LoVo (cell line): ENCODE results near the gene MTAP.

Experiments
- DNase-seq: peaks from one replicate; pipeline ENCODE4 v3.0.0-alpha.2; 2016; ENCODE audit warnings: low spot score

Gene MTAP

DNA sequence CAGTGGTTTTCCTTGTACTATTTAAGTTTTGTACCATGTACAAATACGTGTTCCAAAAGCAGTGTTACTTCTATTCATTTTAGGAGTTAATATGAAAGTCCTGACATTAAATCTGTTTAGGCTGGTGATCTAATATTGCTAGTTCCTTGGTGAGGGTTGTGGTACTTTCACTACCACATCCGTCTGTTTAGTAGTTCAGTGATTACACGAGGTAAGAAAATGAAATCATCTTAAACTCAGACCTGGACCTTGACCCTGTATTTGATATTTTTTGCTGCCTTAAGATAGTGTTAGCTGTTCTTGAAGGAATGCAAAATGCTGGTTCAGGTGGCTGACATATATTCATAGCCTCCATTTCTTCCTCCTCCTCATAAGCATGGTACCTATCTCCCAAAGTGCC lies 50.3 kb downstream of the MTAP start:
- no peak for DNase-seq

DNA sequence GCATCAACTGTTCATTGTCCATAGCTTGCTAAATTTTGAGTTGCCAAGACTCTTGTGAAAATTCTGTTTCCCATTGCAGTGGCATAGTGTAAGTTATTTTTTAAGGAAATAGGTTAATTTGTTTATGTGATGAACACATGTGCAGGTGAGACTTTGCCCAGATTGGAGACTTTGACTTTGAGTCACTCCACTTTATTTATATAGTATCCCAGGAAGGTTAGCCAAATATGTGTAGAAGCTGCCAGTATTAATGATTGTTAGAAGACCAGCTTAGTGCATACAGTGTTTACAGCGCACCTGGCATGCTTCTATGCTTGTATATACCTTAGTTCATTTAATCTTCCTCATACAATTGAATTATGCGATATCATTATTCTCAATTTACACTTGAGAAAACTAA lies 51.0 kb downstream of the MTAP start:
- DNase-seq = peak; percentile 29

DNA sequence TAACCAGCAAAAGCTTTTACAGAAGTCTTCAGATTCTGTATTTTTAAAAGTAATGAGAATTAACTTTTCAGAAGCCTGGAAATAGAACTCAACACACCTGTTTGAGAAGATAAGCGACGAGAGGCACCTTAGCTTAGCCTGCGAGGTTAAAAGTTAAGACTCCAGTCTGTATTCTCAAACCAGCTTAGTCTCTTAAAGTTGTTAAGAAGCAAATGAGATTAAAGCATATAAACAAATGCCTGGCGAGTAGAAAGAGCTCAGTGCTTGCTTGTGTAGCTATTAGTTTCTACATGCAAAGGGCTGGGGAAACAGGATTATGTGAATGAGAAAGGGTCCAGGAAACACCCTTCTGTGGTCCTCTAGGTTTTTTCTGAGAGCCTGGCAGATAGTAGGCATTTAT lies 51.7 kb downstream of the MTAP start:
- no peak for DNase-seq

DNA sequence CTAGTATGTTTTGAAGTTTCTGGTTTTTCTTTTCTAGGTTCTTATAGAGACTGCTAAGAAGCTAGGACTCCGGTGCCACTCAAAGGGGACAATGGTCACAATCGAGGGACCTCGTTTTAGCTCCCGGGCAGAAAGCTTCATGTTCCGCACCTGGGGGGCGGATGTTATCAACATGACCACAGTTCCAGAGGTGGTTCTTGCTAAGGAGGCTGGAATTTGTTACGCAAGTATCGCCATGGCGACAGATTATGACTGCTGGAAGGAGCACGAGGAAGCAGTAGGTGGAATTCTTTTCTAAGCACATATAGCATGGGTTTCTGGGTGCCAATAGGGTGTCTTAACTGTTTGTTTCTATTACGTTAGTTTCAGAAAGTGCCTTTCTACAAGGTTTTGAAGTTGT lies 52.2 kb downstream of the MTAP start:
- peak; percentile 43 for DNase-seq

DNA sequence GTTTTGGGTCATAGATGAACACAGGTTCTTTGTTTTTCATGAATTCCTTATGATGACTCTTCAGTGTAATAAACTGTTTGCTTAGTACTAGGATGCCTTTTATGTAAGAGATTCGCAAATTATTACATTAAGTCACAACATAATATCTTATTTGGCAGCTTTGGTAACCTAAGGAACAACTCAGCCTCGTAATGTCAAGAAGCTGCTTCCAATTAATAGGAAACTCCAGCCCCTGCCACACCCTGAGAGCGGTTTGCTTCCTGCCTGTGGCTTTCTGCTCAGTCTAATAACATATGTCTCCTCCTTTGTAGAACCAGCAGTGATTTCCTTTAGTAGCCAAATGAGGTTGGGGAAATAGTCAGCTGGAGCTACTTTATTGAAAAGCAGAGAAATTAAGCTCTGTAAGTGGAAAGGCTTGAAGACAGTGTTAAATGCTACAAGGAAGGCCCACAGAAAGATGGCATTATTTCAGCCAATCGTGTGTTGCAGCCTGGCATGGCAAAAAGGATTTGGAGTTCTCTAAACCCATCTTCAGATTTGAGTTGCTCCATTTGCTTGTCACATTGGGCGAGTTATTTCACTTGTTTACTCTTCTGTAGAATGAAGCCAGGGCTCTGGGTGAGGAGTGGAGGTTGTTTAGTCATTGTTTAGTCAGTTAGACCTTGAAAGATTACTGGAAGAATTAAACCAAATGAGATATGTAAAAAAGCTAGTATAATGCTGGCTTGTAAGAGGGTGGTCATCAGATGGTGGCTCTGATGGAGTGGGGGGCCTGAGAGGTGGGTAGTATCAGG lies 54.1 kb downstream of the MTAP start:
- DNase-seq = no peak

DNA sequence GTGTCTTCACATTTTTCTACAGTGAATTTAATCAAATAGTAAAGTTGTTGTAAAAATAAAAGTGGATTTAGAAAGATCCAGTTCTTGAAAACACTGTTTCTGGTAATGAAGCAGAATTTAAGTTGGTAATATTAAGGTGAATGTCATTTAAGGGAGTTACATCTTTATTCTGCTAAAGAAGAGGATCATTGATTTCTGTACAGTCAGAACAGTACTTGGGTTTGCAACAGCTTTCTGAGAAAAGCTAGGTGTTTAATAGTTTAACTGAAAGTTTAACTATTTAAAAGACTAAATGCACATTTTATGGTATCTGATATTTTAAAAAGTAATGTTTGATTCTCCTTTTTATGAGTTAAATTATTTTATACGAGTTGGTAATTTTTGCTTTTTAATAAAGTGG lies 60.4 kb downstream of the MTAP start:
- no peak for DNase-seq

DNA sequence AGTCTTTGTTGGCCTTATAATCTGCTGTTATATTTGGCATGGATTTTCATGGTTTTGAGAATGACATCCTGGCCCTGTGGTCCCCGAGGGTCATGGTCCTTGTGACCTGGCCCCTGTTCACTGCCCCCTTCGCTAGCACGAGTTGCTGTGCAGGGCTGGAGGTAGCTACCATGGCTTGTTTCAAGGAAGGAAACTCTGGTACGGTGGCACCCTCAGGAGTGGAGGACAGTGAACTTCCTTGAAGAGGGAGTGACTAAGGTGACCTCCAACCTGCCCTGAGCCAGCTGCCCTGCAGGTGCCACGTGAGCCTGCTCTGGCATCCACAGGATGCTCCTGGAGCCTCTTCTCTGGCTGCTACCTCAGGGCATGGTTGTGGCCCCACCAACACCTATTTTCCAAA lies 62.1 kb downstream of the MTAP start:
- no peak for DNase-seq

DNA sequence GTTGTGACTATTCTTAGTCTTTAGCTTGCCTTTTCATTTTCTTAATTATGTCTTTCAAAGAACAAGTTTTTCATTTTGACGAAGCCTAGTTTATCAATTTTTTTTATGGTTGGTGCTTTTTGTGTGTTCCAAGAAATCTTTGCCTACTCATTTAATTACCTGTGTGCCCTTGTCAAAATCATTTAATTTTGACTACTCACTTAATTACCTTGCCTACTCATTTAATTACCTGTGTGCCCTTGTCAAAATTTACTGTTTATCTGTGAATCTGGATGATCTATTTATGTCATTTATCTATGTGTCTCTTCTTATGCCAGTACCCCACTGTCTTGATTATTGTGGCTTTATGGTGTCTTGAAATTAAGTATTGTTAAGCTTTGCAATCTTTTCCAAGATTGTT lies 63.9 kb downstream of the MTAP start:
- DNase-seq = no peak

DNA sequence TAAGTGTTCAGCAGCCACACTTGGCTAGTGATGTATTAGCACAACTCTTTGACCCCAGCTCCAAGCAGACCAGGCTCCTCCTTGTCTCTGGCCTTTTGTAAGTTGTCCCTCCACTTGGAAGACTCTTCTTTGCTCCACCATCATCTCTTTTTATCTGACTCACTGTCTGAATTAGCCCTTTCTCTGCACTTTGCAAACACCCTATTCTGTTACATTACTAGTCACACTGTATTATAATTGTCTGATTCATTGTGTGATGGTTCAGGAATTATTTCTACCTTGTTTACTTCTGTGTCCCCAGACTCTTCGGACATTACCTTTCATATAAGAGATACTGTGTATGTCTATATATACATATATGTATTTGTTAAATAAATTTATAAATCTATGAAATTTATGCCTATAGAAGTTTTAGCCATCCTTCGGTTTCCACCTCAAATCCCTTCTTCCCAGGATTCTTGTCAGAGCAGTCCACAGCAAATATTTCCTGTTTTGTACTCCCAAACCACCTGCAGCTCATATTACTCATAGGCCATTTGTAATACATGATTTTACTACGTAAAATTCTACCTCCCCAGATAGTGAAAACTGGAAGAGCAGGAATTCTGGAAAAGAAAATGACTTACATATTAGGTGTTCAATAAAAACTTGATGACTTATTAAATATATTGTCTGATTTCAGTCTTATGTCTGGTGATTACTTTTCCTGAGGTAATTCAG lies 69.0 kb downstream of the MTAP start:
- DNase-seq = no peak

DNA sequence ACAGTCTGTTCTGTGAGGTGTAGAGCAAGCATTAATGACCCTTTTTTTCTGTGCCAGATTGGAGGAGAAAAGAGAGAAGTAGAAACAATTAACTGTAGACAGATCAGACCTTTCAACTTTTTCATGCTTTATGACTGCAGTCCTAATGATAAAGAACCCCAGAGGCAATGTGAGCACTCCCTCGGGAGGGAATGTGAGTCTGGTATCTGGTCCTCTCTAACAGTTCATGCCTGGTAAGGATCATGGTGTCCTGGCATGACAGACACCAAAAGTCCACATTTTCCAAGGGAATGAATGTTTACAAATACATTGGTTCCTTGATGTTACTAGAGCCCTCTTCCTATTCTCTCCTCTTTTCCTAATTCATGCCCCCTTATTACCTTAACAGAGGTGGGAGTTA lies 70.3 kb downstream of the MTAP start:
- DNase-seq = no peak

DNA sequence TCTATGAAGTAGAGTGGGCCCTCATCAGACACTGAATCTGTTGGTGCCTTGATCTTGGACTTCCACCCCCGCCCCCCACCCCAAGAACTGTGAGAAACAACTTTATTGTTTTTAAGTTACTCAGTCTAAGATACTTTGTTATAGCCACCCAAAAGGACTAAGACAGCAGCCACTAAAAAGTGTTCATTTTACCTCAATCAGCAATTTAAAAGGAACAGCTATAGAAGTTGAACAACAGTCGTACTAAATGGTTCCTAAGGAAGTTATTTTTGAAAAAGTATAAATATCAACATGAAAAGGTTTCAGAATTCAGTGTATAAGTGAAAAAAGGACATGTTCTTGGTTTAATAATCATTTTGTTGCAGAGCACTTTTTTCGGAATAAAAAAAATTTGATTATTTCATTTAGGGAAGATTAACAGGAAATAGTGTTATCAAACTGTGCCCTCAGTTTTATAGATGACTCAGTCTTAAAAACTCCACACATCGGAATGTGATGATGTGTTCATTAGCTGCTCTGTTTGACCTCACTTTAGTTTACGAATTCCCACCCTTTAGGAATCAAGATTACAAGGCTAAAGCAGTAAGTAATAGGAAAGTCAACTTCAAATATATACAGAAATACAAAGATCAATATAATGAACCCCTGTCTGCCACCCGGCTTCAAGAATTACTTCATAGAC lies 71.2 kb downstream of the MTAP start:
- peak; percentile 27 for DNase-seq

DNA sequence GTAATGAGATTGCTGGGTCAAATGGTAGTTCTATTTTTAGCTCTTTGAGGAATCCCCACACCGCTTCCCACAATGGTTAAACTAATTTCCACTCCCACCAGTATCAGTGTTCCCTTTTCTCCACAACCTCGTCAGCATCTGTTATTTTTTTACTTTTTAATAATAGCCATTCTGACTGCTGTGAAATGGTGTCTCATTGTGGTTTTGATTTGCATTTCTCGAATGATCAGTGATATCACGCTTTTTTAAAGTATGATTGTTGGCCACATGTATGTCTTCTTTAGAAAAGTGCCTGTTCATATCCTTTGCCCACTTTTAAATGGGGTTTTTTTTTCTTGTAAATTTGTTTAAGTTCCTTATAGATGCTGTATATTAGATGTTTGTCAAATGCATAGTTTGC lies 73.5 kb downstream of the MTAP start:
- no peak for DNase-seq

DNA sequence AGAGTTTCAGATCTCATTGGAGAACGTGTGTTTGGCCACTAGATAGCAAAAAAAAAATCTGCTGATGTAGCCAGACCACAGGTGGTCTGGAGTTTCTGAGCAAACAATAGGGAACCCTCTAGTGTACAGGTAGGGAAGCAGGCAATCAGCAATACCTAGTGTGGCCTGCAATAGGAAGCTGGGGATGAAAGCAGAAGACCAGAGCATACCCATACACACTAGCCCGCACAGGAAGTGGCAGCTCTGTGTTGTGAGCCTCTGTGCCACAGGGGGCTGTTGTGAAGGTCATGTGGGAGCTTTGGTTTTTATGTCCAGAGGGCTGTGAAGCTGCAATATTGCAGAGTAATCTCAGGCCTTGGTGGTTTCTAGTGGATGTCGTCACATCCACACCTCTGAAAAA lies 81.2 kb downstream of the MTAP start:
- no peak for DNase-seq

DNA sequence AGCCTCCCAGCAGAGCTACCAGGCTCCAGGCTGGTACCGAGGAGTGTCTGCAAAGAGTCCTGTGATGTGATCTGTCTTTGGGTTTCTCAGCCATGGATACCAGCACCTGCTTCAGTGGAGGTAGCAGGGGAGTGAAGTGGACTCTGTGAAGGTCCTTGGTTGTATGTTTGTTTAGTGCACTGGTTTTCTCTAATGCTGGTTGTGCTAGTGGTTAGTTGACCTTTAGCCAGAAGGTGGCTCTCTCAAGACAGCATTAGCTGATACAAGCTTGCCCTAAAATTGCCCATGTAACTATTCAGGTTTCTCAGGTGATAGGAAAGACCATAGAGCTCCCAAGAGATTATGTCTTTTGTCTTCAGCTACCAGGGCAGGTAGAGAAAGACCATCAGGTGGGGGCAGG lies 87.2 kb downstream of the MTAP start:
- no peak for DNase-seq

DNA sequence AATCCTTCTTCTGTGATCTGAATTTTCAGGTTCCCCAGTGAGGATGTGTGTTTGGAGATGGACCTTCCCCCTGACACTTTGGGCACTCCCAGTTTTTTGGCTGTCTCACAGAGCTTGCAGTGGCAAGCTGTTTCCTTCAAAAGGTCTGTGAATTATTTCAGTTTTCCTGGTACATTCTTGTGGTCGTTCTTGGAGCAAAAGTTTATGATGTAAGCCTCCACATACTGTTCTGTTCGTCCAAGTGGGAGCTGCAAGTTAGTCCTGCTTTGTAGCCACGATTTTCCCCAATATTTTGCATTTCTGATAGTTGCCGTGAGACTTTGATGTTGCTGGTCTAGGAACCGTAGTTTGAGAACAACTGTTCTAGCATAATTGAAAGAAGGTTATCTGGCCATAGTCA lies 88.3 kb downstream of the MTAP start:
- DNase-seq = no peak

DNA sequence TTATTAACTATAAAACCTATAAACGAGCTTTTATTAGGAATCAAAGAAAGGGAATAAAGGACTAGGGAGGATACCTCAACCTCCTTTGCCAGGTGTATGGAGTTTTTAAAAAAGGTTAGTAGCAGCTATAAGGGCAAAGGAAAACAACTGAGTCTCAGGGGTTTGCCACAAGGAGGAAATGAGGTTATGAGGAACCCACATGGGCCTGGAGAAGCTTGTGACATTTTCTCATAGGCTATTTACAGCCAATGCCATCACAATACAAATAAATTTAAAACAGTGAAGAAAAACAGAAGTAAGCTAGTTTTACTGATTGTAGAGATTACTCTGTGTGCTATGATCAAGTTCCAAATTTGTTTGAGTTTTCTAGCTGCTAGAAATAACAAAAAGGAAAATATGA lies 99.1 kb downstream of the MTAP start:
- DNase-seq = no peak

DNA sequence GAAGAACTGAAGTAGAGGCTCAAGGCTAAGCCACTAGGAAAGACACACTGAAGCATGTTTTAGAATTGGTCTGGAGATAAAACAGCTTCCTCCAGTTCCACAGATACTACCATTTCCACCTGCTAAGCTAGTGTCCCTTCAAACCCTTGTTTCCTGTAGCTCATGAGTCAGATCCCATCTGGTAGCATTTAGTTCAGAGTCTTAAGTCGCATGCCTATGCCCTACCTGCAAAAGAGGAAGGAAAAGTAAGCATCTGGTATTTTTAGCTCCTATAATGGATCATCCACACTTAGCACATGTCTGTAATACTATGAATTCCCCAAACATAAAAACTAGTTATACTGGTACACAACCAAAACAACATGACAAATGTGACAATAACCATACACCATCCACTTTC lies 99.7 kb downstream of the MTAP start:
- no peak for DNase-seq

DNA sequence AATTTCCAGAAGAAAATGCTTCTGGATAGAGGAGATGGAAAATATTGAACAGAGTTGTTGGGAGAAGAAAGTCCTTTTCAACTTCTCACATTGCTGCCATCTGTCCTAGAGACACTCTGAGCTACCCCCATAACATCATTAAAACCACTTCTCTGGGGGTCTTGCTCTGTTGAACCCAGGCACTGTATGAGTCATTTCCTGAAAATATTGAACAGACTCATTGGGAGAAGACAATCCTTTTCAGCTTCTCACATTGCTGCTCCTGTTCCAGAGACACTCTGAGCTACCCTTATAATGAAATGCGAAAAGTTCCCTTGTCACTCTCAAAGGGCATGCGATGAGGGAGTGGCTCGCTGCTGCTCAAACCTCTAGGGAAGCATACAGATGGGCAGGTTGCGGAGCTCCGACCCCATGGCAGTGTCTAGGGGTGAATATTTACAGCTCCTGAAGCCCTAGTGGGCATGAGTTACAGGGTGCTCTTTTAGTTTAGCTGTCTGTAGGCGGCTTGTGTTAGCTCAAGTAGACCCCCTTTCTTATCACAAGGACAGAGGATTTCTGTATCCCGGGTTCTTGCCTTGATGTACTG lies 101.0 kb downstream of the MTAP start:
- DNase-seq = no peak

DNA sequence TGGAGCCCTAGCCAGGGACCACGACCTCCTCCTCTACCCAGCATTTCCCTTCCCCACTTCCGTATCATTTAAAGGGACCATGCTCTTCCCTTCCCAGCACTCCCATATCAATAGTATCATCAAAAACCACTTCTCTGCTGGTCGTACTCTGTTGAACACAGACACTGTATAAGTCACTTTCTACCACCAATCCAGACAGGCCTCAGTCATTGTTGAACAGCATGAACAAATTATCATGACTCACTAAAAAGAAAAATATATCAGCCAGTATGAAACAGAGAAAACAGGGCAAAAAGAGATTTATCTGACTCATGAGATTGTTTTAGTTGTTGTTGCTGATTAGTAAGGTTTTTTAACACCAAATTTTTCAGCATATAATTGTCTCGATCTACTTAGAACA lies 101.9 kb downstream of the MTAP start:
- DNase-seq = no peak

DNA sequence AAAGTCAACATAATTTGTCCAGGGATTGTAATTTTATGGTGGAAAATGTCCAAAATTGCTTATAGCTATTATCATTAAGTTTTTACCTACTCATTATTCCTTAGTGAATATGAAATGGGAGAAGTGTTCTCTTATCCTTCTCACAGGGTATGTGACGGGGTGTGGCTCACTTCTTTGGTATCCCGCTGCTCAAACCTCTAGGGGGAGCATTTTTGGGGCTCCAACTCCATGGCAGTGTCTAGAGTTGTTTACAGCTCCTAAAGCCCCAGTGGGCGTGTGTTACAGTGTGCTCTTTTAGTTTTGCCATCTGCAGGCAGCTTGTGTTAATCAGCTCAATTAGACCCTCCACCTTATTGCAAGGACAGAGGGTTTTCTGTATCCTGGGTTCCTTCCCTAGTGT lies 102.3 kb downstream of the MTAP start:
- DNase-seq = no peak

DNA sequence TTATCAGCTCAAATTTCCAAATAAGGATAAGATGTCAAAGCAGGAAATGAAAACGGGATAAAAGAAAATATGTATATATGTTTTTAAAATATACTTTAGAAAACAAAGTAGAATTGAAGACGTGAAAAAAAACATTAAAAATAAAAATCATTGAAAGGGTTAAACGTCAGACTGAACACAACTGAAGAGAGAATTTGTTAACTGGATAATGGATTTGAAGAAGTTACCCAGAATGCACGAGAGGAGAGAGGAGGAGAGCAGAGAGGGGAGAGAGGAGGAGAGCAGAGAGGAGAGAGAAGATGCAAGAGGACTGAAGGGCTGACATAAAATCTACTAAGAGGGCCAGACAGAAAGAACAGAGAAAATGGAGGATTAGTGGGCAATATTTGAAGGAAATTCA lies 103.8 kb downstream of the MTAP start:
- no peak for DNase-seq

DNA sequence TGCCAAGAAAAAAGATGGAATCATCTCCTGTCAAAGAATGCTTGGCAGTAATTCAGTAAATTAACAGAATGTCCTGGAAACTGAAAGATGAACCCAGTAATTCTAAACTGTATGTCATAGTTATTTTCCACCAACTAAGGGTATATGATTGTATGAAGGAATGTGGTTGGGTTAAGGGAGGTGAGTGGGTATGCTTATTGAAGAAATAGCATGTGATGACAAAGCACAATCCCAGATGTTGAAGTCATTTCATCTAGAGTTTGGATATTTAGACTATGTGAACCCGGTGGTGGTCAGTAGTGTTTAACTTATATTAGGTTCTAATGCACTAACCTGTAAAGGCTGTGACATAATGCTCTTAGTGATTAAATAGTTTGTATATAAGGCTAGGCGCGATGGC lies 104.4 kb downstream of the MTAP start:
- no peak for DNase-seq
